ENCODE measurements around the gene UGCG. TPM values are rescaled to one million over a fixed set of nuclear protein-coding genes. Genes with fewer than 3 reads are reported as not detected.

The UGCG gene
- total and polyA plus RNA-seq, 2 of the 4 experiments (the other 2 are of a cell fraction) = 84.2 to 104 TPM

- no TSS peak for BruUV-seq (replicated peaks)
These were observed 4.6 kb upstream of the UGCG start for GRCh38 chr9:111891910-111892499.

More at GRCh38 chr9:111891910-111892499, 4.6 kb upstream of the UGCG start:
- DNase-seq (no peak), ATAC-seq (ENCODE audit: low read depth) (no peak)
- Histone ChIP-seq H2BK5ac (ENCODE audit: low read depth, low read length, poor library complexity, severe bottlenecking) (no peak overlapping the region), H3K4me1 (ENCODE audit: control insufficient read depth, insufficient read depth, low read length) (peaks cover 6% of the 10 kb centered on the region), H3K9me3 (ENCODE audit: control insufficient read depth, insufficient read depth, low read length) (no peaks in the 10 kb centered on the region), H3K79me1 (ENCODE audit: low read depth in 1 of 2, low read length in 2 of 2) (peaks cover 5 to 20% of the 10 kb centered on the region in 2 experiments; a peak in 2 of 4 replicates), H3K23ac (ENCODE audit: low read depth, low read length) (no peak overlapping the region), H3K14ac (replicated peaks; ENCODE audit: low read depth, low read length) (0 out of 2 replicates have a peak overlapping the region, but pooled peaks have one; percentile 52), H4K5ac (ENCODE audit: low read depth, low read length) (no peak overlapping the region), H4K20me1 (ENCODE audit: insufficient read depth, low read length) (peaks cover 1% of the 10 kb centered on the region), H3K9me1 (ENCODE audit: insufficient read depth, low read length) (peaks cover 10% of the 10 kb centered on the region; the same call in 1 of the 2 replicates), H2BK20ac (ENCODE audit: low read depth, low read length) (no peak overlapping the region), H3K36me3 (ENCODE audit: control insufficient read depth, insufficient read depth, low read length) (no peaks in the 10 kb centered on the region), H2BK15ac (ENCODE audit: low read depth, low read length) (peak overlapping the region; percentile 62; the same call in 1 of the 3 replicates), H3K4ac (ENCODE audit: low read depth, low read length) (0 out of 2 replicates have a peak overlapping the region, but pooled peaks have one; percentile 48), H2AK5ac (ENCODE audit: low read depth, low read length) (peak overlapping the region; percentile 57; the same call in 1 of the 2 replicates), H2BK120ac (ENCODE audit: low read depth, low read length) (no peak overlapping the region), H3K27me3 (ENCODE audit: control insufficient read depth, insufficient read depth, low read length) (no peaks in the 10 kb centered on the region), H3K4me3 (ENCODE audit: insufficient read depth, low read depth, low read length) (no peak overlapping the region), H2AK9ac (replicated peaks; ENCODE audit: low read depth, low read length, poor library complexity) (no peak overlapping the region), H3K27ac (ENCODE audit: insufficient read depth, low read length) (no peak overlapping the region), H3K18ac (ENCODE audit: low read depth, low read length) (peak overlapping the region; percentile 37; the same call in 1 of the 2 replicates), H4K8ac (ENCODE audit: low read depth in 2 of 2, low read length in 2 of 2) (peak overlapping the region in 1 of 2 experiments; percentile 14; a peak in 2 of 4 replicates), H3K56ac (ENCODE audit: extremely low read depth, insufficient read depth, low read length) (no peak overlapping the region), H4K91ac (ENCODE audit: insufficient read depth, low read depth, low read length) (no peak overlapping the region), H3K9ac (ENCODE audit: low read depth, low read length) (no peak overlapping the region), H3K4me2 (ENCODE audit: low read depth, low read length) (no peak overlapping the region), H2AFZ (replicated peaks; ENCODE audit: low read length, poor library complexity) (no peak overlapping the region)
- ChIA-PET POLR2A (ENCODE audit: unreplicated experiment) (no interaction called here), CTCF (interaction anchor here (1.2 kb wide), 1 partner anchor 132 kb away, joined by 6 read pairs; no protein-coding TSS in a partner anchor)
- dilution Hi-C loops (cut with HindIII; ENCODE audit: low sequenced_read_pairs, unreplicated experiment) = no loop called here
- WGBS, 2 experiments (ENCODE audit: extremely low coverage in 2 of 2, insufficient read length in 1 of 2) = no CpG with 5 or more reads among the region's 11 CpGs
- in situ Hi-C loops (cut with MboI; ENCODE audit: low sequenced_read_pairs) = loop anchor here (5.0 kb wide), 1 partner anchor 35 kb away; no protein-coding TSS in a partner anchor
- intact Hi-C loops (cut with micrococcal nuclease) = loop anchor here (10.0 kb wide), 1 partner anchor 297 kb away; the partner anchor contains the start of gene PTGR1
- TF ChIP-seq POLR2A (IDR thresholded peaks at IDR 0.05; ENCODE audit: low read depth, low read length) = no peak
- TF ChIP-seq BHLHE40 (IDR thresholded peaks at IDR 0.05; ENCODE audit: low read depth, low read length) = no peak
- TF ChIP-seq RFX5 (IDR thresholded peaks at IDR 0.05; ENCODE audit: low read depth, low read length) = no peak
- no peak for TF ChIP-seq MAFK (IDR thresholded peaks at IDR 0.05; ENCODE audit: low read depth, low read length)
- TF ChIP-seq CTCF (conservative IDR thresholded peaks at IDR 0.05; ENCODE audit: low read depth, low read length) = no peak
- no peak for TF ChIP-seq RCOR1 (IDR thresholded peaks at IDR 0.05; ENCODE audit: insufficient replicate concordance, low read length)
- no peak for TF ChIP-seq NFE2L2 (IDR thresholded peaks at IDR 0.05; ENCODE audit: low read depth, low read length)
